SU-DHL-6 (cell line): ENCODE data around the gene DOHH.

Experiments
- H2AFZ ChIP-seq: fragments of 200-600 bp; sonication (generic); 2 replicates; pipeline ENCODE4 v1.6.1; 2014; ENCODE audit warnings: low read depth, mild to moderate bottlenecking, moderate library complexity, mixed read lengths, antibody characterized with exemption, low read length; ENCODE audit not compliant: severe bottlenecking
- H3F3A ChIP-seq: fragments of 200-600 bp; shearing (Covaris generic); 2 replicates; pipeline ENCODE4 v1.6.0; 2016; ENCODE audit warnings: antibody characterized with exemption, mild to moderate bottlenecking; ENCODE audit not compliant: insufficient read depth
- H3K27ac ChIP-seq: fragments of 200-600 bp; sonication (generic); 2 replicates; pipeline ENCODE4 v1.5.1; 2016; ENCODE audit warnings: low read depth, mild to moderate bottlenecking, low read length, moderate library complexity, mixed read lengths
- H3K27me3 ChIP-seq: fragments of 200-600 bp; sonication (generic), shearing (Covaris generic); 2 replicates; pipeline ENCODE4 v1.6.0; 2014; ENCODE audit warnings: mild to moderate bottlenecking, low read length
- H3K36me3 ChIP-seq: fragments of 200-600 bp; sonication (generic); 2 replicates; pipeline ENCODE4 v1.6.1; 2014; ENCODE audit warnings: mild to moderate bottlenecking, low read length, mixed read lengths
- H3K4me2 ChIP-seq: fragments of 300-600, 200-600 bp; shearing (Covaris generic), sonication (generic); 2 replicates; pipeline ENCODE4 v1.6.0; 2014; ENCODE audit warnings: low read length, low read depth, mild to moderate bottlenecking; ENCODE audit not compliant: poor library complexity, severe bottlenecking
- H3K4me3 ChIP-seq: fragments of 200-600 bp; sonication (generic); 2 replicates; pipeline ENCODE4 v1.5.1; 2014; ENCODE audit warnings: antibody characterized with exemption, low read length, mild to moderate bottlenecking, mixed read lengths; ENCODE audit not compliant: insufficient read depth, poor library complexity, severe bottlenecking
- H3K79me2 ChIP-seq: fragments of 200-600 bp; sonication (generic); 2 replicates; pipeline ENCODE4 v1.6.1; 2014; ENCODE audit warnings: mild to moderate bottlenecking, low read length, moderate library complexity; ENCODE audit not compliant: insufficient read depth
- H3K9ac ChIP-seq: fragments of 200-600 bp; sonication (generic); 2 replicates; pipeline ENCODE4 v1.7.0; 2014; ENCODE audit warnings: mild to moderate bottlenecking, low read length
- H3K9me2 ChIP-seq: fragments of 200-600 bp; sonication (generic); replicated peaks from 2 replicates; pipeline ENCODE4 v1.6.1; 2014; ENCODE audit warnings: low read length; ENCODE audit not compliant: insufficient read depth
- H3K9me3 ChIP-seq: fragments of 200-600 bp; sonication (generic); 2 replicates; pipeline ENCODE4 v1.6.1; 2014; ENCODE audit warnings: low read length, mixed read lengths; ENCODE audit not compliant: insufficient read depth
- H4K20me1 ChIP-seq: fragments of 200-600 bp; sonication (generic); 2 replicates; pipeline ENCODE4 v1.6.1; 2014; ENCODE audit warnings: low read depth, mild to moderate bottlenecking, antibody characterized with exemption, low read length, moderate library complexity, mixed read lengths
- CTCF ChIP-seq: fragments of 200-600 bp; sonication (generic); IDR thresholded peaks from one replicate; pipeline ENCODE4 v1.5.1; 2017; ENCODE audit warnings: antibody characterized with exemption, mild to moderate bottlenecking, low read length, moderate library complexity; ENCODE audit not compliant: insufficient read depth, poor library complexity, severe bottlenecking
- EZH2phosphoT487 ChIP-seq: fragments of 200-600 bp; sonication (generic), shearing (Covaris generic); conservative IDR thresholded peaks from 2 replicates; pipeline ENCODE4 v1.6.1; 2018; ENCODE audit warnings: mild to moderate bottlenecking, antibody characterized with exemption, low read length, moderate library complexity, mixed read lengths

DOHH gene

GRCh38 chr19:3462991-3463713, 37.3 kb downstream of the DOHH start:
- Histone ChIP-seq H2AFZ (no peak overlapping the region), H3K9ac (no peak overlapping the region), H3K4me2 (no peak overlapping the region), H3K4me3 (no peak overlapping the region), H3K36me3 (no peaks in the 10 kb centered on the region), H3F3A (no peaks in the 10 kb centered on the region), H4K20me1 (no peaks in the 10 kb centered on the region), H3K9me2 (no peaks in the 10 kb centered on the region), H3K9me3 (no peaks in the 10 kb centered on the region), H3K27ac (no peak overlapping the region), H3K27me3 (no peaks in the 10 kb centered on the region), H3K79me2 (no peaks in the 10 kb centered on the region)
- TF ChIP-seq CTCF (no peak), EZH2phosphoT487 (no peak)

- Histone ChIP-seq H3K4me3 (no peak overlapping the region), H3K27me3 (no peaks in the 10 kb centered on the region), H3K79me2 (no peaks in the 10 kb centered on the region), H3K4me2 (no peak overlapping the region), H3K27ac (no peak overlapping the region), H3F3A (no peaks in the 10 kb centered on the region), H3K36me3 (no peaks in the 10 kb centered on the region), H3K9ac (no peak overlapping the region), H3K9me3 (no peaks in the 10 kb centered on the region), H2AFZ (no peak overlapping the region), H3K9me2 (no peaks in the 10 kb centered on the region), H4K20me1 (no peaks in the 10 kb centered on the region)
- TF ChIP-seq CTCF (no peak), EZH2phosphoT487 (no peak)
Measured at GRCh38 chr19:3459965-3460582, 40.4 kb downstream of the DOHH start.

GRCh38 chr19:3459089-3459881, 41.2 kb downstream of the DOHH start:
- Histone ChIP-seq H4K20me1 (no peaks in the 10 kb centered on the region), H3K9me3 (no peaks in the 10 kb centered on the region), H3K27ac (no peak overlapping the region), H3K4me3 (no peak overlapping the region), H3K36me3 (no peaks in the 10 kb centered on the region), H3K79me2 (no peaks in the 10 kb centered on the region), H3K9me2 (no peaks in the 10 kb centered on the region), H3F3A (no peaks in the 10 kb centered on the region), H3K9ac (no peak overlapping the region), H2AFZ (no peak overlapping the region), H3K27me3 (no peaks in the 10 kb centered on the region), H3K4me2 (no peak overlapping the region)
- no peak for TF ChIP-seq CTCF
- no peak for TF ChIP-seq EZH2phosphoT487
